Heart left ventricle (tissue), 13 donors: ENCODE measurements around the gene DLGAP5.

Source experiments
- CTCF ChIP-seq, 12 donors: fragments of 200-600 bp; sonication (generic) in 4 of 12; IDR thresholded peaks; one replicate each; pipeline versions ENCODE4 v1.5.0 to v1.8.0; 2018 to 2022; ENCODE audit warnings: antibody characterized with exemption in 12 of 12, mild to moderate bottlenecking in 5 of 12
- POLR2A ChIP-seq, 2 donors: fragments of 450-650 bp; IDR thresholded peaks; one replicate each; pipeline ENCODE4 v1.6.1; 2017; ENCODE audit warnings: antibody characterized with exemption in 2 of 2, mild to moderate bottlenecking in 2 of 2, moderate library complexity in 2 of 2
- donor health status: ischemic (EF 13 %, LVEDD 7.1; RV severe dilation, severe dysfunction).
- donor health status: DM: no; HTN: yes; CAD: no.
- donor health status: DM: no; HTN: no; CAD: no.
- donor health status: ischemic (EF 25% LVEDD 6.9; RV normal size, moderate dysfunction).
- donor health status: ischemic (EF 25% LVEDD 5.7; RV mildly dilated, moderate dysfunction).
- donor health status: ischemic (EF 35%, LVEDD 5.7; RV mildly dilated, moderate dysfunction).
- donor health status: nonischemic (EF 11% LVEDD 7.7; RV severe dilation, severe dysfunction).
- donor health status: DM: yes; HTN: yes; CAD: no.
- donor health status: PGD.
- donor health status: ischemic (EF 29% LVEDD 5.4; RV normal size, mild dysfunction).
- donor health status: nonischemic (EF 23%, LVEDD 6.1; RV moderate dilation, normal function).

GRCh38 chr14:55238019-55238680 lies 46.8 kb upstream of the DLGAP5 start:
- TF ChIP-seq CTCF (IDR thresholded peaks at IDR 0.05) (no peak), POLR2A (IDR thresholded peaks at IDR 0.05) (no peak)
